ENCODE data around the gene TMEM154. TPM values are rescaled to one million over a fixed set of nuclear protein-coding genes. Genes with fewer than 3 reads are reported as not detected.

TMEM154 gene
- total RNA-seq, 1 experiment from 2014 or later, result 3.6 TPM

DNA sequence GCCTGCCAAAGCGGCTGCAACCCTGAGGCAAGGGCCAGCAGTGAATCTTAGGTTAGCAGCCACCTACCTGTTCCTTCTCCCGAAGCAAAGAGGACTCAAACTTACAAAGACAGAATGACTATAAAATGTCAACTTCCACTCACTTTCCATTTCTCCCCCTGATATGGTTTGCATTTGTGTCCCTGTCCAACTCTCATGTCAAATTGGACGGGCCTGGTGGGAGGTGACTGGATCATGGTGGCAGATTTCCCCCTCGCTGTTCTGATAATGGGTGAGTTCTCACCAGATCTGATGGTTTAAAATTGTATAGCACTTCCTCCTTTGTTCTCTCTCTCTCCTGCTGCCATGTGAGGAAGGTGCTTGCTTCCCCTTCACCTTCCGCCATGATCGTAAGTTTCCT is 35.3 kb upstream of the TMEM154 start:
- Histone ChIP-seq H3K36me3 (ENCODE audit: low read depth, low read length) (no peaks in the 10 kb centered on the region), H3K27ac (ENCODE audit: low read length) (no peak overlapping the region), H3K9me2 (replicated peaks; ENCODE audit: low read length) (no peaks in the 10 kb centered on the region), H3K9me3 (ENCODE audit: low read length) (no peaks in the 10 kb centered on the region), H4K20me1 (ENCODE audit: low read length) (no peaks in the 10 kb centered on the region), H3F3A (ENCODE audit: low read length, unreplicated experiment) (no peaks in the 10 kb centered on the region), H2AFZ (ENCODE audit: low read length) (no peak overlapping the region), H3K27me3 (ENCODE audit: low read length) (no peaks in the 10 kb centered on the region), H3K79me2 (ENCODE audit: low read length) (no peaks in the 10 kb centered on the region), H3K9ac (ENCODE audit: low read length) (no peak overlapping the region), H3K4me1 (ENCODE audit: insufficient read depth, low read length) (peaks cover 10% of the 10 kb centered on the region), H3K4me2 (ENCODE audit: low read length) (no peak overlapping the region), H3K4me3 (ENCODE audit: low read length) (no peak overlapping the region)
- intact Hi-C loops (cut with micrococcal nuclease), result no loop called here
- ChIA-PET POLR2A (ENCODE audit: unreplicated experiment) (no interaction called here), CTCF (no interaction called here)
- no peak for DNase-seq
- TF ChIP-seq, protein P1, sequence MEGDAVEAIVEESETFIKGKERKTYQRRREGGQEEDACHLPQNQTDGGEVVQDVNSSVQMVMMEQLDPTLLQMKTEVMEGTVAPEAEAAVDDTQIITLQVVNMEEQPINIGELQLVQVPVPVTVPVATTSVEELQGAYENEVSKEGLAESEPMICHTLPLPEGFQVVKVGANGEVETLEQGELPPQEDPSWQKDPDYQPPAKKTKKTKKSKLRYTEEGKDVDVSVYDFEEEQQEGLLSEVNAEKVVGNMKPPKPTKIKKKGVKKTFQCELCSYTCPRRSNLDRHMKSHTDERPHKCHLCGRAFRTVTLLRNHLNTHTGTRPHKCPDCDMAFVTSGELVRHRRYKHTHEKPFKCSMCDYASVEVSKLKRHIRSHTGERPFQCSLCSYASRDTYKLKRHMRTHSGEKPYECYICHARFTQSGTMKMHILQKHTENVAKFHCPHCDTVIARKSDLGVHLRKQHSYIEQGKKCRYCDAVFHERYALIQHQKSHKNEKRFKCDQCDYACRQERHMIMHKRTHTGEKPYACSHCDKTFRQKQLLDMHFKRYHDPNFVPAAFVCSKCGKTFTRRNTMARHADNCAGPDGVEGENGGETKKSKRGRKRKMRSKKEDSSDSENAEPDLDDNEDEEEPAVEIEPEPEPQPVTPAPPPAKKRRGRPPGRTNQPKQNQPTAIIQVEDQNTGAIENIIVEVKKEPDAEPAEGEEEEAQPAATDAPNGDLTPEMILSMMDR (conservative IDR thresholded peaks at IDR 0.05; ENCODE audit: low read depth, low read length), result no peak
- no TSS peak for BruUV-seq (replicated peaks)
- ATAC-seq, result no peak

DNA sequence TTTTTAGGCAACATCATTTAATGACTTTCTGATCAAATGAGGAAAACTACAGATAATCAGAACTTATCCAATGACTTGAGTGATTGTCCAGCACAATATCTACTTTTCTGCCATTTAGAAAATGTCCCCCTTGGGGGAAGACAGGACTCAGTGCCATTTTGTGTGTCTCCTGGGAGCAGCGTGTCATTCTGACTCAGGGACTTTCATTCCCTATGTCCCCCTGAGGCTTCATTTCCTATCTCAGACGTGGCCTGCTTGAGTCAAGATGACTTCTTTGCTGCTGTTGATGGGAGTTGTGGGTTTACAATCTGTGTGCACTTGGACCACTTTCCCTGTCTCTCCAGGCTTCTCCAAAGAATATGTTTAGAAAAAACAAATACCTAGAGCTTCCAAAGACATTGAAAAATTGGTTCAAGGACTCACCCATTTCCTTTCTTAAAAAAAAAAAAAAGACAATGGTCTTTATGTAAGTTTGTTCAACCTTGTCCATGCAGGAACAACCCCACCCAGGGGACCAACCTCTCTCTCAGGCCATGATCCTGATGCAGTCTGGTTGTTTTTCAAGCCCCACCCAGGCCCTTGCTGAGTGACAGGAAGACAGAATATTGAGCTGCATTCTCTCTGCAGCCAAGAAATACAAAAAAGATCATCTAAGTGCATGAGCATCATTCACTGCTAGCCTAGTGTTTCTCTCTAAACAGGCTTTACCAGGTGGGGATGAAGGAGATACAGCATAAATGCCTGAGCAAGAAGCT is 34.3 kb upstream of the TMEM154 start:
- Histone ChIP-seq H3K4me1 (ENCODE audit: insufficient read depth, low read length) (peaks cover 12% of the 10 kb centered on the region), H3K27ac (ENCODE audit: low read length) (no peak overlapping the region), H3K27me3 (ENCODE audit: low read length) (no peaks in the 10 kb centered on the region), H3K36me3 (ENCODE audit: low read depth, low read length) (no peaks in the 10 kb centered on the region), H3K9me3 (ENCODE audit: low read length) (no peaks in the 10 kb centered on the region), H3F3A (ENCODE audit: low read length, unreplicated experiment) (no peaks in the 10 kb centered on the region), H3K9ac (ENCODE audit: low read length) (no peak overlapping the region), H3K79me2 (ENCODE audit: low read length) (no peaks in the 10 kb centered on the region), H3K4me3 (ENCODE audit: low read length) (no peak overlapping the region), H2AFZ (ENCODE audit: low read length) (no peak overlapping the region), H3K4me2 (ENCODE audit: low read length) (no peak overlapping the region), H3K9me2 (replicated peaks; ENCODE audit: low read length) (no peaks in the 10 kb centered on the region), H4K20me1 (ENCODE audit: low read length) (no peaks in the 10 kb centered on the region)
- TF ChIP-seq, protein P1 (conservative IDR thresholded peaks at IDR 0.05; ENCODE audit: low read depth, low read length), result no peak
- TF ChIP-seq EZH2phosphoT487 (IDR thresholded peaks at IDR 0.05; ENCODE audit: borderline replicate concordance, low read length) (no peak), EZH2 (IDR thresholded peaks at IDR 0.05; ENCODE audit: low read length, unreplicated experiment) (no peak)
- BruUV-seq (replicated peaks), result no TSS peak
- POLR2A ChIA-PET (ENCODE audit: unreplicated experiment), result no interaction called here
- no peak for ATAC-seq
- no peak for DNase-seq
- CTCF ChIA-PET, result no interaction called here
- intact Hi-C loops (cut with micrococcal nuclease), result no loop called here

- Histone ChIP-seq H3K4me1 (ENCODE audit: insufficient read depth, low read length) (peaks cover 24% of the 10 kb centered on the region), H3K4me3 (ENCODE audit: low read length) (peak overlapping the region; percentile 10), H2AFZ (ENCODE audit: low read length) (no peak overlapping the region), H4K20me1 (ENCODE audit: low read length) (no peaks in the 10 kb centered on the region), H3K9me2 (replicated peaks; ENCODE audit: low read length) (no peaks in the 10 kb centered on the region), H3K9ac (ENCODE audit: low read length) (peak overlapping the region; percentile 52), H3K36me3 (ENCODE audit: low read depth, low read length) (no peaks in the 10 kb centered on the region), H3K27me3 (ENCODE audit: low read length) (no peaks in the 10 kb centered on the region), H3K79me2 (ENCODE audit: low read length) (no peaks in the 10 kb centered on the region), H3F3A (ENCODE audit: low read length, unreplicated experiment) (no peaks in the 10 kb centered on the region), H3K27ac (ENCODE audit: low read length) (peak overlapping the region; percentile 82), H3K4me2 (ENCODE audit: low read length) (peak overlapping the region; percentile 57), H3K9me3 (ENCODE audit: low read length) (no peaks in the 10 kb centered on the region)
- peak; percentile 70 for ATAC-seq
- ChIA-PET POLR2A (ENCODE audit: unreplicated experiment) (no interaction called here), CTCF (no interaction called here)
- BruUV-seq (replicated peaks), result no TSS peak
- TF ChIP-seq, protein P1 (conservative IDR thresholded peaks at IDR 0.05; ENCODE audit: low read depth, low read length), result no peak
- TF ChIP-seq EZH2phosphoT487 (IDR thresholded peaks at IDR 0.05; ENCODE audit: borderline replicate concordance, low read length) (no peak), EZH2 (IDR thresholded peaks at IDR 0.05; ENCODE audit: low read length, unreplicated experiment) (no peak)
- intact Hi-C loops (cut with micrococcal nuclease), result no loop called here
- DNase-seq, result peak; percentile 87
These were observed 30.1 kb upstream of the TMEM154 start for GRCh38 chr4:152709675-152710438.

All from PC-3 (cell line).